H1 (cell line): ENCODE data around the gene AHDC1. TPM values are rescaled to one million over a fixed set of nuclear protein-coding genes. Genes with fewer than 3 reads are reported as not detected.

Experiments
- CTCF ChIA-PET: fragments of 300-600 bp; sonication (Branson Sonifier 250); formaldehyde crosslinking; loops from one replicate; lab custom pipeline; 2021; ENCODE audit not compliant: partially characterized antibody; lab: Charles Lee
- POLR2A ChIA-PET: fragments of 300-600 bp; sonication (Branson Sonifier 250); formaldehyde crosslinking; loops from one replicate; lab custom pipeline; 2021; ENCODE audit warnings: inconsistent platforms; ENCODE audit not compliant: partially characterized antibody; lab: Charles Lee
- DNase-seq, 2 experiments: peaks; one replicate each; pipeline versions ENCODE4 v3.0.0 to v3.0.0-alpha.2; 2010 to 2022; ENCODE audit warnings: low spot score in 2 of 2, low read depth in 1 of 2, mixed read lengths in 1 of 2
- FAIRE-seq: peaks from 2 replicates; lab custom pipeline; 2011; peaks lifted over from hg19 to GRCh38; lab: Jason Lieb, UNC
- H2AFZ ChIP-seq: 2 replicates; pipeline ENCODE4 v1.8.1; 2012; ENCODE audit warnings: low read length, inconsistent platforms
- H2AK5ac ChIP-seq: 2 replicates; pipeline ENCODE4 v1.6.1; 2013; ENCODE audit warnings: low read depth, low read length
- H2BK120ac ChIP-seq: replicated peaks from 2 replicates; pipeline ENCODE3; 2013; ENCODE audit warnings: low read depth, low read length, inconsistent platforms
- H2BK12ac ChIP-seq: 2 replicates; pipeline ENCODE4 v1.6.1; 2013; ENCODE audit warnings: low read depth, low read length
- H2BK15ac ChIP-seq: 2 replicates; pipeline ENCODE4 v1.6.1; 2013; ENCODE audit warnings: low read length
- H2BK20ac ChIP-seq: 2 replicates; pipeline ENCODE4 v1.6.1; 2013; ENCODE audit warnings: low read length
- H2BK5ac ChIP-seq: 2 replicates; pipeline ENCODE4 v1.6.1; 2013; ENCODE audit warnings: low read depth, low read length
- H3K14ac ChIP-seq: 2 replicates; pipeline ENCODE4 v1.6.1; 2013; ENCODE audit warnings: inconsistent platforms; ENCODE audit not compliant: insufficient read length
- H3K18ac ChIP-seq: 2 replicates; pipeline ENCODE4 v1.6.1; 2013; ENCODE audit warnings: low read length; ENCODE audit errors: extremely low read depth
- H3K23ac ChIP-seq: 2 replicates; pipeline ENCODE4 v1.6.1; 2013; ENCODE audit warnings: inconsistent platforms; ENCODE audit not compliant: insufficient read length
- H3K23me2 ChIP-seq: 2 replicates; pipeline ENCODE4 v1.6.1; 2013; ENCODE audit warnings: low read depth, low read length
- H3K27ac ChIP-seq: 2 replicates; pipeline ENCODE4 v1.6.1; 2011; ENCODE audit warnings: low read depth, low read length, inconsistent platforms
- H3K27me3 ChIP-seq, 4 experiments: replicated peaks in 1 of 4; 1 replicate in 1 of 4; 2 replicates in 3 of 4; pipeline versions ENCODE4 v1.6.1 to v1.8.1; 2011 to 2013; ENCODE audit warnings: low read length in 3 of 4, mild to moderate bottlenecking in 3 of 4, inconsistent platforms in 2 of 4, mixed read lengths in 2 of 4, moderate library complexity in 1 of 4; ENCODE audit not compliant: control insufficient read depth in 3 of 4, insufficient read depth in 3 of 4; ENCODE audit errors: extremely low read depth in 1 of 4
- H3K36me3 ChIP-seq, 4 experiments: 2 replicates each; pipeline versions ENCODE4 v1.6.1 to v1.8.1; 2011 to 2013; ENCODE audit warnings: mild to moderate bottlenecking in 4 of 4, low read length in 3 of 4, moderate library complexity in 2 of 4, control low read depth in 1 of 4, inconsistent platforms in 1 of 4; ENCODE audit not compliant: insufficient read depth in 4 of 4, control insufficient read depth in 2 of 4
- H3K4ac ChIP-seq: replicated peaks from 2 replicates; pipeline ENCODE3; 2013; ENCODE audit warnings: low read length, low read depth, mixed read lengths, inconsistent platforms; ENCODE audit not compliant: insufficient read length
- H3K4me1 ChIP-seq, 4 experiments: replicated peaks in 1 of 4; 1 replicate in 1 of 4; 2 replicates in 3 of 4; pipeline versions ENCODE4 v1.6.1 to v1.8.1; 2011 to 2013; ENCODE audit warnings: low read length in 3 of 4, inconsistent platforms in 2 of 4, mixed read lengths in 1 of 4; ENCODE audit not compliant: insufficient read depth in 4 of 4, control insufficient read depth in 3 of 4
- H3K4me2 ChIP-seq, 2 experiments: 2 replicates each; pipeline versions ENCODE4 v1.6.1 to v1.8.1; 2011 to 2013; ENCODE audit warnings: low read depth in 2 of 2, low read length in 2 of 2, control low read depth in 1 of 2, inconsistent platforms in 1 of 2, mild to moderate bottlenecking in 1 of 2; ENCODE audit not compliant: insufficient read depth in 1 of 2
- H3K4me3 ChIP-seq, 4 experiments: fragments of 200-600, 300-600 bp in 1 of 4; sonication (generic), shearing (Covaris generic), sonication (Bioruptor Twin) in 1 of 4; 2 replicates each; pipeline versions ENCODE4 v1.5.1 to v1.8.1; 2011 to 2016; ENCODE audit warnings: low read length in 4 of 4, low read depth in 3 of 4, control low read depth in 2 of 4, inconsistent platforms in 2 of 4, mild to moderate bottlenecking in 2 of 4, mixed read lengths in 1 of 4, moderate library complexity in 1 of 4; ENCODE audit not compliant: insufficient read depth in 2 of 4; ENCODE audit errors: extremely low read depth in 1 of 4
- H3K56ac ChIP-seq: replicated peaks from 2 replicates; pipeline ENCODE3; 2013; ENCODE audit warnings: low read depth, mild to moderate bottlenecking, mixed read lengths, low read length, inconsistent platforms; ENCODE audit not compliant: insufficient read length
- H3K79me1 ChIP-seq: 2 replicates; pipeline ENCODE4 v1.6.1; 2013; ENCODE audit warnings: low read depth, low read length, control low read depth
- H3K79me2 ChIP-seq, 2 experiments: 2 replicates each; pipeline versions ENCODE4 v1.6.1 to v1.8.1; 2012 to 2013; ENCODE audit warnings: low read length in 2 of 2, mild to moderate bottlenecking in 2 of 2, inconsistent platforms in 1 of 2; ENCODE audit not compliant: insufficient read depth in 2 of 2, control insufficient read depth in 1 of 2
- H3K9ac ChIP-seq, 4 experiments: replicated peaks in 1 of 4; 1 replicate in 1 of 4; 2 replicates in 3 of 4; pipeline versions ENCODE4 v1.6.1 to v1.8.1; 2011 to 2013; ENCODE audit warnings: low read depth in 3 of 4, low read length in 3 of 4, control low read depth in 2 of 4, mild to moderate bottlenecking in 2 of 4, moderate library complexity in 2 of 4, inconsistent platforms in 1 of 4; ENCODE audit errors: extremely low read depth in 1 of 4
- H3K9me3 ChIP-seq, 2 experiments: 2 replicates each; pipeline versions ENCODE4 v1.6.1 to v1.8.1; 2012 to 2013; ENCODE audit warnings: mild to moderate bottlenecking in 2 of 2, moderate library complexity in 2 of 2, control low read depth in 1 of 2, inconsistent platforms in 1 of 2, low read depth in 1 of 2, low read length in 1 of 2, mixed read lengths in 1 of 2; ENCODE audit not compliant: insufficient read depth in 2 of 2
- H4K20me1 ChIP-seq, 2 experiments: replicated peaks in 1 of 2; 2 replicates each; pipeline versions ENCODE3 to v1.8.1; 2011 to 2013; ENCODE audit warnings: inconsistent platforms in 2 of 2, low read length in 2 of 2, mild to moderate bottlenecking in 1 of 2; ENCODE audit not compliant: insufficient read depth in 2 of 2, control insufficient read depth in 1 of 2
- H4K5ac ChIP-seq: 2 replicates; pipeline ENCODE4 v1.6.1; 2013; ENCODE audit warnings: low read length, low read depth, mixed read lengths, inconsistent platforms; ENCODE audit not compliant: insufficient read length
- H4K8ac ChIP-seq: 2 replicates; pipeline ENCODE4 v1.8.0; 2013; ENCODE audit warnings: mild to moderate bottlenecking, moderate library complexity, low read length, inconsistent platforms; ENCODE audit not compliant: insufficient read depth; ENCODE audit errors: extremely low read depth
- H4K91ac ChIP-seq: replicated peaks from 2 replicates; pipeline ENCODE3; 2013; ENCODE audit warnings: low read length, mixed read lengths, inconsistent platforms; ENCODE audit not compliant: insufficient read length
- CBX5 ChIP-seq: fragments of 300-800, 300-1000 bp; sonication (generic); IDR thresholded peaks from 2 replicates; pipeline ENCODE4 v1.7.1; 2016; ENCODE audit warnings: antibody characterized with exemption, low read length, low read depth
- EP300 ChIP-seq, 2 experiments: IDR thresholded peaks; 1 replicate in 1 of 2; 2 replicates in 1 of 2; pipeline ENCODE4 v1.6.1; 2011 to 2012; ENCODE audit warnings: low read depth in 2 of 2, low read length in 2 of 2, mild to moderate bottlenecking in 2 of 2, borderline replicate concordance in 1 of 2, inconsistent platforms in 1 of 2, moderate library complexity in 1 of 2
- KDM1A ChIP-seq: fragments of 200-600, 300-600 bp; sonication (generic); IDR thresholded peaks from 2 replicates; pipeline ENCODE4 v1.7.1; 2016; ENCODE audit warnings: mild to moderate bottlenecking, low read length, borderline replicate concordance
- KDM4A ChIP-seq: IDR thresholded peaks from one replicate; pipeline ENCODE4 v1.7.1; 2012; ENCODE audit warnings: low read depth, mild to moderate bottlenecking, moderate library complexity, low read length, inconsistent platforms; ENCODE audit not compliant: severe bottlenecking
- POLR2AphosphoS5 ChIP-seq: IDR thresholded peaks from 2 replicates; pipeline ENCODE4 v1.6.1; 2011; ENCODE audit warnings: low read depth, low read length
- RAD21 ChIP-seq, 2 experiments: IDR thresholded peaks in 1 of 2; conservative IDR thresholded peaks in 1 of 2; 2 replicates each; pipeline ENCODE4 v1.6.1; 2011; ENCODE audit warnings: low read depth in 2 of 2, low read length in 2 of 2, improper control_type of control experiment in 1 of 2, inconsistent platforms in 1 of 2, mild to moderate bottlenecking in 1 of 2, moderate library complexity in 1 of 2
- SIN3A ChIP-seq, 2 experiments: IDR thresholded peaks in 1 of 2; conservative IDR thresholded peaks in 1 of 2; 2 replicates each; pipeline ENCODE4 v1.6.1; 2011 to 2012; ENCODE audit warnings: low read length in 2 of 2, improper control_type of control experiment in 1 of 2, low read depth in 1 of 2, mild to moderate bottlenecking in 1 of 2
- ZNF274 ChIP-seq: IDR thresholded peaks from 2 replicates; pipeline ENCODE4 v1.7.0; 2012; ENCODE audit warnings: low read length, borderline replicate concordance; ENCODE audit errors: extremely low read depth
- WGBS, 2 experiments: shearing (Covaris generic) in 1 of 2; methylation state at CpG; one replicate each; pipeline versions ENCODE4 v1.1.6 to v1.1.7; 2013 to 2015; ENCODE audit warnings: low lambda C conversion rate in 2 of 2, mixed read lengths in 2 of 2, inconsistent platforms in 1 of 2, low coverage in 1 of 2, missing lambda C conversion rate in 1 of 2; ENCODE audit not compliant: insufficient replicate concordance in 2 of 2, insufficient coverage in 1 of 2, insufficient read length in 1 of 2; ENCODE audit errors: extremely low coverage in 1 of 2, missing lambda C conversion rate in 1 of 2; 5-methylcytosine and 5-hydroxymethylcytosine counted together
- polyA plus RNA-seq, 7 experiments: library from polyadenylated mRNA; depleted of rRNA in 3 of 7; stranded (reverse) in 5 of 7; unstranded in 2 of 7; fragments of >200 nt in 5 of 7; fragments of 200-250 nt in 2 of 7; gene quantifications; 1 replicate in 5 of 7; 2 replicates in 1 of 7; 4 replicates in 1 of 7; pipeline versions ENCODE4 v1.2.1 to v1.2.3, GENCODE V29; 2011 to 2013; ENCODE audit warnings: missing spikeins in 2 of 7, mixed read lengths in 2 of 7
- total RNA-seq: library from RNA; stranded (reverse); fragmentation: NEBNext Ultra II Directional; extraction: Animal tissue kit (Norgen Biotek cat#: 25700); gene quantifications from 2 replicates; pipeline ENCODE4 v1.2.1, GENCODE V29; 2021
- TF ChIP-seq, protein P1 (sequence below): IDR thresholded peaks from 2 replicates; pipeline ENCODE4 v1.6.1; 2011; ENCODE audit warnings: low read depth, mild to moderate bottlenecking, low read length; ENCODE audit not compliant: insufficient read depth

Gene AHDC1
- total and polyA plus RNA-seq, 2 of the 8 experiments (the other 6 are each of a cell fraction or from before 2014, with no cell fraction given) = 4.4 to 35.1 TPM

DNA sequence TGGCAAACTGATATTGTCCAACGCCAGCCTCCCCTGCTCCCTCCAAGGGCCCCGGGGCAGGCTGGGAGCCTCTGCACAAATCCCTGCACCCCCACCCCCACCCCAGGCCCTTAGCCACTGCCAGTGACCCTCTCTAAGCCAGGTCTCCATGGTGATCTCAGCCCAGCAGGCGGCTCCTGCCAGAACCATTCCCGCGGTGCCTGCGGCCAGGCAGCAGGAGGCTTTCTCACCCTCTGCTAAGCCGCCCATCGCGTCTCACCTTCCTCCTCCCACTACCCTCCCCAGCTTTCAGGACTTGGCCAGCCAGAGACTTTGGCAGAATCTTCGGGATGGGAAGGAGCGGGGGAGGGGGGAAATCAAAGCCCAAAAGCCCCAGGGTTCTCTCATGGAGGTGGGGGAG lies 67.2 kb downstream of the AHDC1 start:
- no peak overlapping the region for H4K5ac ChIP-seq
- peak overlapping the region; percentile 44 for H3K18ac ChIP-seq
- 30% methylated on average over 11 of the region's 11 CpGs; no CpG with 5 or more reads in 1 of the 2 experiments for WGBS, 2 experiments
- H3K27ac ChIP-seq = peak overlapping the region; percentile 11; the same call in 1 of the 2 replicates
- ChIA-PET CTCF (interaction anchor here (0.8 to 56.1 kb wide), 10 partner anchors 8 to 968 kb away, joined by 3 to 1807 read pairs (median 6); partner anchors contain the start of gene AHDC1), POLR2A (interaction anchor here (1.0 to 7.2 kb wide), 8 partner anchors 10 to 132 kb away, joined by 3 to 34 read pairs (median 3); no protein-coding TSS in a partner anchor)
- no peak overlapping the region for H2BK120ac ChIP-seq
- H4K8ac ChIP-seq = no peak overlapping the region; the same call in 1 of the 2 replicates
- H2BK5ac ChIP-seq = 0 out of 2 replicates have a peak overlapping the region, but pooled peaks have one; percentile 44
- H3K79me2 ChIP-seq = no peaks in the 10 kb centered on the region
- H3K9me3 ChIP-seq = no peaks in the 10 kb centered on the region
- no peak overlapping the region for H3K4ac ChIP-seq
- H3K4me2 ChIP-seq = peak overlapping the region; percentile 41 to 42; a peak in 3 of 4 replicates
- H2BK12ac ChIP-seq = peak overlapping the region; percentile 60; the same call in 1 of the 2 replicates
- no peak overlapping the region for H3K23ac ChIP-seq
- DNase-seq = peak in 1 of 2 experiments; percentile 66
- H3K4me3 ChIP-seq = no peak overlapping the region
- no peak overlapping the region for H3K56ac ChIP-seq
- peaks cover 2% of the 10 kb centered on the region; the same call in 1 of the 2 replicates for H3K79me1 ChIP-seq
- peaks cover 1 to 9% of the 10 kb centered on the region in 2 experiments for H4K20me1 ChIP-seq
- no peak overlapping the region; the same call in 1 of the 2 replicates for H2BK15ac ChIP-seq
- H2AK5ac ChIP-seq = 0 out of 2 replicates have a peak overlapping the region, but pooled peaks have one; percentile 79
- no peak overlapping the region for H3K14ac ChIP-seq
- H3K27me3 ChIP-seq = no peaks in the 10 kb centered on the region
- H2BK20ac ChIP-seq = no peak overlapping the region
- H4K91ac ChIP-seq = peak overlapping the region; percentile 58
- H2AFZ ChIP-seq = no peak overlapping the region
- no peaks in the 10 kb centered on the region for H3K23me2 ChIP-seq
- peaks cover 12 to 33% (median 23%) of the 10 kb centered on the region in 4 experiments for H3K4me1 ChIP-seq
- H3K36me3 ChIP-seq = no peaks in the 10 kb centered on the region
- no peak for FAIRE-seq
- H3K9ac ChIP-seq = no peak overlapping the region
- TF ChIP-seq EP300 (IDR thresholded peaks at IDR 0.05; ENCODE audit: borderline replicate concordance in 1 of 2, low read depth in 2 of 2, low read length in 2 of 2) = no peak
- TF ChIP-seq CBX5 = no peak
- TF ChIP-seq SIN3A (conservative IDR thresholded peaks at IDR 0.05 in 1 of 2, IDR thresholded peaks at IDR 0.05 in 1 of 2; ENCODE audit: low read depth in 1 of 2, low read length in 2 of 2) = no peak
- TF ChIP-seq, protein P1, sequence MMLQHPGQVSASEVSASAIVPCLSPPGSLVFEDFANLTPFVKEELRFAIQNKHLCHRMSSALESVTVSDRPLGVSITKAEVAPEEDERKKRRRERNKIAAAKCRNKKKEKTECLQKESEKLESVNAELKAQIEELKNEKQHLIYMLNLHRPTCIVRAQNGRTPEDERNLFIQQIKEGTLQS = no peak
- peak in 1 of 2 experiments; percentile 15; a peak in 1 of 4 replicates for TF ChIP-seq RAD21 (IDR thresholded peaks at IDR 0.05 in 1 of 2, conservative IDR thresholded peaks at IDR 0.05 in 1 of 2; ENCODE audit: low read depth in 2 of 2, low read length in 2 of 2)
- TF ChIP-seq ZNF274 = no peak
- no peak for TF ChIP-seq KDM1A
- TF ChIP-seq KDM4A = no peak
- no peak for TF ChIP-seq POLR2AphosphoS5
